ENCODE data around the gene SPACA6. TPM values are rescaled to one million over a fixed set of nuclear protein-coding genes. Genes with fewer than 3 reads are reported as not detected.
A peak's percentile ranks its signal among the peaks of the same experiment; 100 is the strongest.

Gene SPACA6
- total RNA-seq, 1 experiment from 2014 or later, result 13.3 TPM

DNA sequence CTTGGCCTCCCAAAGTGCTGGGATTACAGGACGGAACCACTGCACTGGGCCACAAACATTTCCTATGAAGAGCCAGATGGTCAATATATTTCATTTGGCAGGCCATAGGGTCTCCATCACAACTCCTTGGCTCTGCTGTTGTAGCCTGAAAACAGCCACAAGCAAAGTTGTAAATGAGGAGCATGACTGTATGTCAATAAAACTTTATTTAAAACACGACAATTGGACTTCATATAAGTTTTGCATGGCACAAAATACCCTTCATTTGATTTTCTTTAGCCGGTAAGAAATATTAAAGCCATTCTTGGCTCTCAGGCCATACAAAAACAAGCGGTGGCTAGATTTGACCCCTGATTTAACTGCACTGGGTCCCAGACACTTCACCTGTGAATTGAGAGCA is 61.6 kb downstream of the SPACA6 start (continued):
- TF ChIP-seq, protein P1, sequence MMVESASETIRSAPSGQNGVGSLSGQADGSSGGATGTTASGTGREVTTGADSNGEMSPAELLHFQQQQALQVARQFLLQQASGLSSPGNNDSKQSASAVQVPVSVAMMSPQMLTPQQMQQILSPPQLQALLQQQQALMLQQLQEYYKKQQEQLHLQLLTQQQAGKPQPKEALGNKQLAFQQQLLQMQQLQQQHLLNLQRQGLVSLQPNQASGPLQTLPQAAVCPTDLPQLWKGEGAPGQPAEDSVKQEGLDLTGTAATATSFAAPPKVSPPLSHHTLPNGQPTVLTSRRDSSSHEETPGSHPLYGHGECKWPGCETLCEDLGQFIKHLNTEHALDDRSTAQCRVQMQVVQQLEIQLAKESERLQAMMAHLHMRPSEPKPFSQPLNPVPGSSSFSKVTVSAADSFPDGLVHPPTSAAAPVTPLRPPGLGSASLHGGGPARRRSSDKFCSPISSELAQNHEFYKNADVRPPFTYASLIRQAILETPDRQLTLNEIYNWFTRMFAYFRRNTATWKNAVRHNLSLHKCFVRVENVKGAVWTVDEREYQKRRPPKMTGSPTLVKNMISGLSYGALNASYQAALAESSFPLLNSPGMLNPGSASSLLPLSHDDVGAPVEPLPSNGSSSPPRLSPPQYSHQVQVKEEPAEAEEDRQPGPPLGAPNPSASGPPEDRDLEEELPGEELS (CRISPR knock-in tag; IDR thresholded peaks at IDR 0.05), result no peak

Small RNA genes lying within 50 kb of the gene (microRNA-seq; reads per million reads assigned to microRNA genes)
- gene MIR125A (ENCODE audit: borderline number of aligned reads) (262 reads per million, percentile 77 among the genes with 10 or more reads in this experiment), gene MIR99B (ENCODE audit: borderline number of aligned reads) (2,818 reads per million, percentile 95 among the genes with 10 or more reads in this experiment), gene MIRLET7E (ENCODE audit: borderline number of aligned reads) (131 reads per million, percentile 68 among the genes with 10 or more reads in this experiment)

Other genes with a start within 250 kb of the SPACA6 start
- not detected in 3 replicates for gene SIGLEC8, start 234.9 kb upstream of the SPACA6 start, total RNA-seq (2021)
- not detected in 3 replicates for gene CEACAM18, start 214.8 kb upstream of the SPACA6 start, total RNA-seq (2021)
- not detected in 3 replicates for gene SIGLEC12, start 191.5 kb upstream of the SPACA6 start, total RNA-seq (2021)
- gene SIGLEC6, start 161.7 kb upstream of the SPACA6 start, total RNA-seq (2021), result 0.25 to 0.57 TPM (median 0.37 TPM) in 3 replicates
- gene ZNF175, start 122.0 kb upstream of the SPACA6 start, total RNA-seq (2021), result 10.7 to 11.2 TPM (median 10.9 TPM) in 3 replicates
- gene SIGLEC5, start 62.9 kb upstream of the SPACA6 start, total RNA-seq (2021), result 0.15 TPM in 1 of 3 replicates, not detected in the others
- gene SIGLEC14, start 46.5 kb upstream of the SPACA6 start, total RNA-seq (2021), result not detected in 3 replicates
- 0.73 to 1.0 TPM (median 1.0 TPM) in 3 replicates for gene HAS1, start 30.7 kb downstream of the SPACA6 start, total RNA-seq (2021)
- gene FPR1, start 58.5 kb downstream of the SPACA6 start, total RNA-seq (2021), result 0.72 TPM in 1 of 3 replicates, not detected in the others
- gene FPR2, start 67.8 kb downstream of the SPACA6 start, total RNA-seq (2021), result 0.30 to 0.71 TPM (median 0.31 TPM) in 3 replicates
- gene FPR3, start 101.8 kb downstream of the SPACA6 start, total RNA-seq (2021), result not detected in 3 replicates
- 41.0 to 45.2 TPM (median 41.5 TPM) in 3 replicates for gene ZNF577, start 194.6 kb downstream of the SPACA6 start, total RNA-seq (2021)
- gene ZNF649, start 211.7 kb downstream of the SPACA6 start, total RNA-seq (2021), result 55.6 to 64.7 TPM (median 56.0 TPM) in 3 replicates
- gene ZNF613, start 234.1 kb downstream of the SPACA6 start, total RNA-seq (2021), result 11.5 to 16.5 TPM (median 13.7 TPM) in 3 replicates

All from WTC11 (cell line).